Measurements from ENCODE around the gene EIF4ENIF1. TPM values are rescaled to one million over a fixed set of nuclear protein-coding genes. Genes with fewer than 3 reads are reported as not detected.

The EIF4ENIF1 gene
- total RNA-seq, 1 donor from 2014 or later: 44.4 TPM

DNA sequence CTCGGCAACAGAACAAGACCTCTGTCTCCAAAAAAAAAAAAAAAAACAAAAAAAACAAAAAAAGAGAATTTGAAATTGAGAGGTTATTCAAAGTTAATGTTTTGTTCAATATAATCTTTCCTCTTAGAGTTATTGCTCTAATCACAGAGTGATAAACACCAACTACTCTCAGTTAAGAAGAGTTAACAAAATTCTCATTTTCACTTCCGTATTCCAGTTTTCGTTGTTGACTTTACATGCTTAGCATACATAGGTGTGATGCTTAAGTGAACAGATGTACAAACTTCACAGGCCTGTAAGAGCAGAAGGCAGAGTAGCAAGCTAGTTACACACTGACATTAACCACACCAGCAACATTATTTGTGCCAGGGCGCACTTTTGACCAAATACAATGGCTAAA is 12.3 kb downstream of the EIF4ENIF1 start:
- TF ChIP-seq CTCF (IDR thresholded peaks at IDR 0.05; ENCODE audit: unreplicated experiment): no peak
- H3K9me3 Mint-ChIP-seq: no peaks in the 10 kb centered on the region
- H3K27me3 Mint-ChIP-seq (ENCODE audit: low read depth): no peaks in the 10 kb centered on the region
- H3K36me3 Mint-ChIP-seq: peaks cover 34% of the 10 kb centered on the region
- peaks cover 6% of the 10 kb centered on the region for H3K4me1 Mint-ChIP-seq
- no peak for DNase-seq (ENCODE audit: low spot score in 2 of 2, unreplicated experiment in 2 of 2)
- H3K27ac Mint-ChIP-seq: no peak overlapping the region
- H3K4me3 Mint-ChIP-seq: no peak overlapping the region

GRCh38 chr22:31475800-31476199 is 13.8 kb downstream of the EIF4ENIF1 start:
- Mint-ChIP-seq H3K27ac (no peak overlapping the region), H3K4me1 (peaks cover 6% of the 10 kb centered on the region), H3K9me3 (no peaks in the 10 kb centered on the region), H3K4me3 (no peak overlapping the region), H3K27me3 (ENCODE audit: low read depth) (no peaks in the 10 kb centered on the region), H3K36me3 (peaks cover 27% of the 10 kb centered on the region)
- no peak for DNase-seq (ENCODE audit: low spot score in 2 of 2, unreplicated experiment in 2 of 2)
- TF ChIP-seq CTCF (IDR thresholded peaks at IDR 0.05; ENCODE audit: unreplicated experiment): no peak

- Mint-ChIP-seq H3K9me3 (no peaks in the 10 kb centered on the region), H3K27ac (no peak overlapping the region), H3K4me1 (peaks cover 6% of the 10 kb centered on the region), H3K27me3 (ENCODE audit: low read depth) (no peaks in the 10 kb centered on the region), H3K36me3 (peaks cover 21% of the 10 kb centered on the region), H3K4me3 (no peak overlapping the region)
- DNase-seq (ENCODE audit: low spot score in 2 of 2, unreplicated experiment in 2 of 2): no peak
- TF ChIP-seq CTCF (IDR thresholded peaks at IDR 0.05; ENCODE audit: unreplicated experiment): no peak
Measured at GRCh38 chr22:31474743-31475142, 14.9 kb downstream of the EIF4ENIF1 start.

DNA sequence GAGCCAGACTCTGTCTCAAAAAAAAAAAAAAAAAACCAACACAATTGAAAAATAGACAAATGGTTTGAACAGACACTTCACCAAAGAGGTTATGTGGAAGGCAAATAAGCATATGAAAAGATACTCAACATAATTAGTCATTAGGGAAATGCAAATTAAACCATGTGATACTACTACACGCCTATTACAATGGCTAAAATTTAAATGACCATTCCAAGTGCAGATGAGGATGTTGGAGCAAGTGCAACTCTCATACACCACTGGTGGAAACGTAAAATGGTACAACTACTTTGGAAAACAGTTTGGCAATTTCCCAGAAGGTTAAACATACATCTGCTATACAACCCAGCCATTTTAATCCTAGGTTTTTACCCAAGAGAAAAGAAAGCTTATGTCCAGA is 24.3 kb downstream of the EIF4ENIF1 start:
- Mint-ChIP-seq H3K4me1 (no peaks in the 10 kb centered on the region), H3K4me3 (no peak overlapping the region), H3K27me3 (ENCODE audit: low read depth) (no peaks in the 10 kb centered on the region), H3K9me3 (no peaks in the 10 kb centered on the region), H3K36me3 (peaks cover 53% of the 10 kb centered on the region), H3K27ac (no peak overlapping the region)
- no peak for TF ChIP-seq CTCF (IDR thresholded peaks at IDR 0.05; ENCODE audit: unreplicated experiment)
- DNase-seq (ENCODE audit: low spot score in 2 of 2, unreplicated experiment in 2 of 2): no peak

DNA sequence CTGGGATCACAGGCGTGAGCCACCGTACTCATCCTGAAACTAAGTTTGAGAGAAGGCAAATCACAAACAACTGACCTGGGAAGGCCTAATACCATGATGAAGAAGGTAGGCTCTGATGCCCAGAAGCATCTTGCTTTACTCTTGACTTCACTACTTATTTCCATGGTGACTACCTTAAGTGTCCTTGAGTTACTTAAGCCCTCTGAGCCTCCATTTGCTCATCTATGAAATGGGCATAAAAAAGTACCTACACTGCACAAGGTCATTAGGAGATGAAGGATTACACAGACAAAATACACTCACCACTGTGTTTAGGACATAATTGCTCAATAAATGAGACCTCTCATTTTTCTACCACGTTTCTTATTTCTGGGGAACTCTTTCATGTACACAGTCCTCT is 27.9 kb downstream of the EIF4ENIF1 start:
- H3K27ac Mint-ChIP-seq: no peak overlapping the region
- no peak for DNase-seq (ENCODE audit: low spot score in 2 of 2, unreplicated experiment in 2 of 2)
- no peak overlapping the region for H3K4me3 Mint-ChIP-seq
- H3K27me3 Mint-ChIP-seq (ENCODE audit: low read depth): no peaks in the 10 kb centered on the region
- H3K4me1 Mint-ChIP-seq: no peaks in the 10 kb centered on the region
- no peaks in the 10 kb centered on the region for H3K9me3 Mint-ChIP-seq
- TF ChIP-seq CTCF (IDR thresholded peaks at IDR 0.05; ENCODE audit: unreplicated experiment): no peak
- H3K36me3 Mint-ChIP-seq: peaks cover 56% of the 10 kb centered on the region

All from mesothelial cell of epicardium (in vitro differentiated cells).